Fibroblast of skin of scalp (primary cell): ENCODE results near the gene PSENEN.
A peak's percentile ranks its signal among the peaks of the same experiment; 100 is the strongest.

Source experiments
- DNase-seq: peaks from one replicate; pipeline ENCODE4 v3.0.0-alpha.2; 2013

Gene PSENEN

GRCh38 chr19:35774274-35775045 lies 29.0 kb downstream of the PSENEN start:
- no peak for DNase-seq

GRCh38 chr19:35775046-35775297 lies 29.5 kb downstream of the PSENEN start:
- no peak for DNase-seq

- DNase-seq, result peak; percentile 97
These were observed 30.0 kb downstream of the PSENEN start, which contains the start of gene ARHGAP33 for GRCh38 chr19:35775298-35776101. TSS of gene ARHGAP33 (plus strand) at chr19:35775564. CDS start at chr19:35775659, 95 bp downstream.

GRCh38 chr19:35776102-35776788 lies 30.8 kb downstream of the PSENEN start:
- no peak for DNase-seq

- no peak for DNase-seq
These were observed 31.8 kb downstream of the PSENEN start for GRCh38 chr19:35777086-35777841.

GRCh38 chr19:35777961-35778360 lies 32.5 kb downstream of the PSENEN start:
- no peak for DNase-seq

GRCh38 chr19:35779033-35779432 lies 33.6 kb downstream of the PSENEN start:
- DNase-seq, result no peak

- no peak for DNase-seq
These were observed 34.6 kb downstream of the PSENEN start for GRCh38 chr19:35780058-35780457.

GRCh38 chr19:35780717-35781116 lies 35.3 kb downstream of the PSENEN start:
- DNase-seq, result no peak

GRCh38 chr19:35781650-35782049 lies 36.2 kb downstream of the PSENEN start:
- no peak for DNase-seq

GRCh38 chr19:35782589-35782988 lies 37.1 kb downstream of the PSENEN start:
- no peak for DNase-seq

GRCh38 chr19:35783469-35784434 lies 38.3 kb downstream of the PSENEN start:
- no peak for DNase-seq

- DNase-seq, result no peak
These were observed 39.3 kb downstream of the PSENEN start for GRCh38 chr19:35784503-35785338.

- DNase-seq, result no peak
These were observed 39.8 kb downstream of the PSENEN start for GRCh38 chr19:35785339-35785627.

GRCh38 chr19:35786299-35787160 lies 41.1 kb downstream of the PSENEN start:
- DNase-seq, result no peak

- DNase-seq, result no peak
These were observed 41.9 kb downstream of the PSENEN start for GRCh38 chr19:35787227-35787799.

- no peak for DNase-seq
These were observed 42.9 kb downstream of the PSENEN start for GRCh38 chr19:35788205-35788960.

- no peak for DNase-seq
These were observed 43.9 kb downstream of the PSENEN start for GRCh38 chr19:35789195-35789977.
